ENCODE data around the gene GNAL. TPM values are rescaled to one million over a fixed set of nuclear protein-coding genes. Genes with fewer than 3 reads are reported as not detected.

The GNAL gene
- total and polyA plus RNA-seq, 2 of the 4 experiments (the other 2 are of a cell fraction), result 0.15 to 0.36 TPM

DNA sequence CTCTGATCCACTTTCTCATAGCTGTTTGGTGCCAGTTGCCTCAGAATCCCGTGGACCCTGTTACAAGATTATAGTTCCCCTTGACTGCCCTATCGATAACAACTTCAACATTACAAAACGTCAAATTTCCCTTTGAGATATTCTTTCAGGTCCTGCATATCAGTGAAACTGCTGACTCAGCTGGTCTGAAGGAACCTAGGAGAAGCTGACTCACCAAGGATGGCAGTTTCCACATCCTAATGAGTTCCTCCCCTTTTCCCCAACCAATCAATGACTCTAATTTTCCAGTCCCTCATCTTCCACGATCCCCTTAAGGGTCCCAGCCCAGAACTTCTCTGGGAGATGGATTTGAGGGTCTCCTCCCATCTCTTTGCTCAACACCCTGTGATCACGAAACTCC is 27.6 kb upstream of the GNAL start:
- CTCF ChIA-PET, result no interaction called here
- peaks cover 43% of the 10 kb centered on the region for H3K27me3 ChIP-seq (ENCODE audit: control insufficient read depth, insufficient read depth, low read length)

More for the DNA sequence above, 27.6 kb upstream of the GNAL start:
- Histone ChIP-seq H4K5ac (ENCODE audit: low read depth, low read length) (no peak overlapping the region), H3K4me3 (ENCODE audit: insufficient read depth, low read depth, low read length) (no peak overlapping the region), H2AK5ac (ENCODE audit: low read depth, low read length) (no peak overlapping the region), H4K91ac (ENCODE audit: insufficient read depth, low read depth, low read length) (no peak overlapping the region), H2BK120ac (ENCODE audit: low read depth, low read length) (no peak overlapping the region), H3K36me3 (ENCODE audit: control insufficient read depth, insufficient read depth, low read length) (no peaks in the 10 kb centered on the region), H3K27ac (ENCODE audit: insufficient read depth, low read length) (no peak overlapping the region), H4K20me1 (ENCODE audit: insufficient read depth, low read length) (no peaks in the 10 kb centered on the region), H2BK20ac (ENCODE audit: low read depth, low read length) (no peak overlapping the region), H2AK9ac (replicated peaks; ENCODE audit: low read depth, low read length, poor library complexity) (no peak overlapping the region), H3K56ac (ENCODE audit: extremely low read depth, insufficient read depth, low read length) (no peak overlapping the region), H3K9me1 (ENCODE audit: insufficient read depth, low read length) (no peaks in the 10 kb centered on the region), H3K4me2 (ENCODE audit: low read depth, low read length) (no peak overlapping the region), H3K4me1 (ENCODE audit: control insufficient read depth, insufficient read depth, low read length) (no peaks in the 10 kb centered on the region), H3K79me1 (ENCODE audit: low read depth in 1 of 2, low read length in 2 of 2) (no peaks in the 10 kb centered on the region), H2BK5ac (ENCODE audit: low read depth, low read length, poor library complexity, severe bottlenecking) (no peak overlapping the region), H3K18ac (ENCODE audit: low read depth, low read length) (no peak overlapping the region), H2AFZ (replicated peaks; ENCODE audit: low read length, poor library complexity) (no peak overlapping the region), H3K9me3 (ENCODE audit: control insufficient read depth, insufficient read depth, low read length) (no peaks in the 10 kb centered on the region; the same call in 1 of the 2 replicates), H2BK15ac (ENCODE audit: low read depth, low read length) (no peak overlapping the region), H3K14ac (replicated peaks; ENCODE audit: low read depth, low read length) (no peak overlapping the region), H3K23ac (ENCODE audit: low read depth, low read length) (no peak overlapping the region), H3K9ac (ENCODE audit: low read depth, low read length) (no peak overlapping the region), H4K8ac (ENCODE audit: low read depth in 2 of 2, low read length in 2 of 2) (no peak overlapping the region), H3K4ac (ENCODE audit: low read depth, low read length) (no peak overlapping the region)
- no peak for TF ChIP-seq SMC3 (IDR thresholded peaks at IDR 0.05; ENCODE audit: low read depth, low read length)
- TF ChIP-seq, protein P1, sequence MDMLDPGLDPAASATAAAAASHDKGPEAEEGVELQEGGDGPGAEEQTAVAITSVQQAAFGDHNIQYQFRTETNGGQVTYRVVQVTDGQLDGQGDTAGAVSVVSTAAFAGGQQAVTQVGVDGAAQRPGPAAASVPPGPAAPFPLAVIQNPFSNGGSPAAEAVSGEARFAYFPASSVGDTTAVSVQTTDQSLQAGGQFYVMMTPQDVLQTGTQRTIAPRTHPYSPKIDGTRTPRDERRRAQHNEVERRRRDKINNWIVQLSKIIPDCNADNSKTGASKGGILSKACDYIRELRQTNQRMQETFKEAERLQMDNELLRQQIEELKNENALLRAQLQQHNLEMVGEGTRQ (IDR thresholded peaks at IDR 0.05; ENCODE audit: low read depth, low read length), result no peak
- no peak for TF ChIP-seq CHD1 (IDR thresholded peaks at IDR 0.05; ENCODE audit: low read depth, low read length)
- TF ChIP-seq RCOR1 (IDR thresholded peaks at IDR 0.05; ENCODE audit: insufficient replicate concordance, low read length), result no peak
- TF ChIP-seq BHLHE40 (IDR thresholded peaks at IDR 0.05; ENCODE audit: low read depth, low read length), result no peak
- TF ChIP-seq MAFK (IDR thresholded peaks at IDR 0.05; ENCODE audit: low read depth, low read length), result peak; percentile 100
- in situ Hi-C loops (cut with MboI; ENCODE audit: low sequenced_read_pairs), result no loop called here
- no peak for ATAC-seq (ENCODE audit: low read depth)
- BruUV-seq (replicated peaks), result no TSS peak
- DNase-seq, result no peak
- no CpG with 5 or more reads among the region's 5 CpGs for WGBS, 2 experiments (ENCODE audit: extremely low coverage in 2 of 2, insufficient read length in 1 of 2)
- POLR2A ChIA-PET (ENCODE audit: unreplicated experiment), result no interaction called here
- intact Hi-C loops (cut with micrococcal nuclease), result no loop called here
- dilution Hi-C loops (cut with HindIII; ENCODE audit: low sequenced_read_pairs, unreplicated experiment), result no loop called here
